Activated T-cell treated with anti-CD3 and anti-CD28 coated beads, Interleukin-2, amount 50 U/mL, for 1 hour (primary cell): ENCODE data around the gene NEURL1B.

Experiments used
- DNase-seq: peaks from one replicate; pipeline ENCODE4 v3.0.0-alpha.2; 2020

NEURL1B gene

GRCh38 chr5:172740428-172741205 lies 99.6 kb downstream of the NEURL1B start:
- no peak for DNase-seq
